Smooth muscle cell (in vitro differentiated cells): ENCODE measurements around the gene BTBD7. TPM values are rescaled to one million over a fixed set of nuclear protein-coding genes. Genes with fewer than 3 reads are reported as not detected.
A peak's percentile ranks its signal among the peaks of the same experiment; 100 is the strongest.

Source experiments
- DNase-seq: peaks from one replicate; lab custom pipeline; 2025; ENCODE audit not compliant: unreplicated experiment; lab: John Stamatoyannopoulos, UW
- H2AFZ ChIP-seq: fragments of 200-600 bp; sonication (generic); 2 replicates; pipeline ENCODE4 v1.6.0; 2016; ENCODE audit warnings: antibody characterized with exemption, low read depth, mild to moderate bottlenecking
- H3F3A ChIP-seq: fragments of 200-600 bp; sonication (generic); 2 replicates; pipeline ENCODE4 v1.6.0; 2017; ENCODE audit warnings: antibody characterized with exemption, low read depth
- H3K27ac ChIP-seq: fragments of 200-600 bp; sonication (generic); 2 replicates; pipeline ENCODE4 v1.5.1; 2016; ENCODE audit warnings: low read depth, mild to moderate bottlenecking
- H3K27me3 ChIP-seq: fragments of 200-600 bp; sonication (generic); 2 replicates; pipeline ENCODE4 v1.6.1; 2016; ENCODE audit warnings: low read depth, mild to moderate bottlenecking
- H3K36me3 ChIP-seq: fragments of 200-600 bp; sonication (generic); 2 replicates; pipeline ENCODE4 v1.5.1; 2016; ENCODE audit warnings: low read depth
- H3K4me1 ChIP-seq: fragments of 200-600 bp; sonication (generic); 2 replicates; pipeline ENCODE4 v1.5.1; 2016; ENCODE audit warnings: low read depth
- H3K4me2 ChIP-seq: fragments of 200-600 bp; sonication (generic); 2 replicates; pipeline ENCODE4 v1.6.0; 2016; ENCODE audit warnings: mild to moderate bottlenecking
- H3K4me3 ChIP-seq: fragments of 200-600 bp; sonication (generic); 2 replicates; pipeline ENCODE4 v1.5.1; 2016; ENCODE audit warnings: mild to moderate bottlenecking
- H3K79me2 ChIP-seq: fragments of 200-600 bp; sonication (generic); 2 replicates; pipeline ENCODE4 v1.6.0; 2016; ENCODE audit warnings: low read depth, mild to moderate bottlenecking
- H3K9ac ChIP-seq: fragments of 200-600 bp; sonication (generic); 2 replicates; pipeline ENCODE4 v1.6.0; 2016; ENCODE audit warnings: low read depth
- H3K9me3 ChIP-seq: fragments of 200-600 bp; sonication (generic); replicated peaks from 2 replicates; pipeline ENCODE4 v1.5.1; 2016; ENCODE audit warnings: low read depth
- H4K20me1 ChIP-seq: fragments of 200-600 bp; sonication (generic); 2 replicates; pipeline ENCODE4 v1.6.0; 2016; ENCODE audit warnings: low read depth
- CTCF ChIP-seq: fragments of 200-600 bp; sonication (generic); IDR thresholded peaks from 2 replicates; pipeline ENCODE4 v1.5.1; 2017; ENCODE audit warnings: borderline replicate concordance, mild to moderate bottlenecking, antibody characterized with exemption; ENCODE audit not compliant: insufficient read depth, poor library complexity, severe bottlenecking
- WGBS: methylation state at CpG from one replicate; pipeline ENCODE4 v1.1.7; 2016; ENCODE audit warnings: low lambda C conversion rate; 5-methylcytosine and 5-hydroxymethylcytosine counted together
- polyA plus RNA-seq: library from polyadenylated mRNA; unstranded; fragments of >200 nt; fragmentation: Nextera tagmentation; extraction: Ambion mirVana; gene quantifications from 2 replicates; pipeline ENCODE4 v1.2.1, GENCODE V29; 2016
- total RNA-seq: library from RNA; depleted of rRNA; stranded (reverse); fragments of >200 nt; gene quantifications from 2 replicates; pipeline ENCODE4 v1.2.3, GENCODE V29; 2014

Gene BTBD7
- total and polyA plus RNA-seq, 2 experiments from 2014 or later: 14.1 to 34.7 TPM

GRCh38 chr14:93319494-93319893 is 13.3 kb downstream of the BTBD7 start:
- H3K9me3 ChIP-seq: no peaks in the 10 kb centered on the region
- peaks cover 14% of the 10 kb centered on the region for H3F3A ChIP-seq
- H3K36me3 ChIP-seq: no peaks in the 10 kb centered on the region
- peaks cover 92% of the 10 kb centered on the region for H3K79me2 ChIP-seq
- no peak overlapping the region for H3K9ac ChIP-seq
- H3K27ac ChIP-seq: peak overlapping the region; percentile 80
- H2AFZ ChIP-seq: no peak overlapping the region
- no peaks in the 10 kb centered on the region for H3K27me3 ChIP-seq
- no peak for TF ChIP-seq CTCF
- H3K4me1 ChIP-seq: peaks cover 3% of the 10 kb centered on the region
- H3K4me2 ChIP-seq: no peak overlapping the region
- H4K20me1 ChIP-seq: peaks cover 100% of the 10 kb centered on the region
- WGBS: 89% methylated on average over 2 of the region's 2 CpGs
- H3K4me3 ChIP-seq: no peak overlapping the region
- no peak for DNase-seq

GRCh38 chr14:93318927-93319326 is 13.9 kb downstream of the BTBD7 start:
- Histone ChIP-seq H3F3A (peaks cover 14% of the 10 kb centered on the region), H3K27ac (peak overlapping the region; percentile 80), H3K36me3 (no peaks in the 10 kb centered on the region), H3K4me1 (peaks cover 3% of the 10 kb centered on the region), H3K4me2 (peak overlapping the region; percentile 55), H3K9ac (no peak overlapping the region), H3K9me3 (no peaks in the 10 kb centered on the region), H3K79me2 (peaks cover 92% of the 10 kb centered on the region), H4K20me1 (peaks cover 100% of the 10 kb centered on the region), H3K27me3 (no peaks in the 10 kb centered on the region), H2AFZ (no peak overlapping the region), H3K4me3 (no peak overlapping the region)
- TF ChIP-seq CTCF: no peak
- no peak for DNase-seq
- 69% methylated on average over 5 of the region's 5 CpGs for WGBS

GRCh38 chr14:93317875-93318807 is 14.7 kb downstream of the BTBD7 start:
- H3K4me1 ChIP-seq: peaks cover 3% of the 10 kb centered on the region
- peak overlapping the region; percentile 18 for H3K9ac ChIP-seq
- no peaks in the 10 kb centered on the region for H3K9me3 ChIP-seq
- TF ChIP-seq CTCF: no peak
- H3K27ac ChIP-seq: peak overlapping the region; percentile 80
- no peaks in the 10 kb centered on the region for H3K27me3 ChIP-seq
- no peak for DNase-seq
- H3K36me3 ChIP-seq: no peaks in the 10 kb centered on the region
- H3K4me3 ChIP-seq: no peak overlapping the region
- H3F3A ChIP-seq: peaks cover 14% of the 10 kb centered on the region
- peaks cover 92% of the 10 kb centered on the region for H3K79me2 ChIP-seq
- H2AFZ ChIP-seq: no peak overlapping the region
- 23% methylated on average over 6 of the region's 6 CpGs for WGBS
- peak overlapping the region; percentile 55 for H3K4me2 ChIP-seq
- H4K20me1 ChIP-seq: peaks cover 100% of the 10 kb centered on the region
